H9 (cell line): ENCODE results near the gene CROCC2. TPM values are rescaled to one million over a fixed set of nuclear protein-coding genes. Genes with fewer than 3 reads are reported as not detected.

ENCODE experiments used
- DNase-seq: peaks from one replicate; pipeline ENCODE4 v3.0.0-alpha.2; 2017
- H2AFZ ChIP-seq: one replicate; pipeline ENCODE4 v1.6.1; 2013; ENCODE audit warnings: mild to moderate bottlenecking, low read length, control low read depth, moderate library complexity
- H2AK5ac ChIP-seq: 2 replicates; pipeline ENCODE4 v1.6.1; 2013; ENCODE audit warnings: low read length, control low read depth, mixed read lengths; ENCODE audit not compliant: insufficient read length
- H2BK120ac ChIP-seq: one replicate; pipeline ENCODE4 v1.6.1; 2013; ENCODE audit warnings: low read depth, mild to moderate bottlenecking, low read length, control low read depth, inconsistent platforms; ENCODE audit not compliant: poor library complexity, severe bottlenecking
- H2BK12ac ChIP-seq: 2 replicates; pipeline ENCODE4 v1.6.1; 2013; ENCODE audit warnings: low read length, control low read depth, mixed read lengths, low read depth; ENCODE audit not compliant: insufficient read length
- H2BK15ac ChIP-seq: 2 replicates; pipeline ENCODE4 v1.6.1; 2013; ENCODE audit warnings: low read depth, low read length, control low read depth
- H2BK20ac ChIP-seq: one replicate; pipeline ENCODE4 v1.6.1; 2013; ENCODE audit warnings: low read depth, mild to moderate bottlenecking, low read length, control low read depth, inconsistent platforms; ENCODE audit not compliant: poor library complexity, severe bottlenecking
- H2BK5ac ChIP-seq: 2 replicates; pipeline ENCODE4 v1.6.1; 2013; ENCODE audit warnings: low read length, control low read depth, mixed read lengths; ENCODE audit not compliant: insufficient read length
- H3K14ac ChIP-seq: 2 replicates; pipeline ENCODE4 v1.6.1; 2013; ENCODE audit warnings: low read length, control low read depth; ENCODE audit not compliant: insufficient read depth
- H3K18ac ChIP-seq: 2 replicates; pipeline ENCODE4 v1.6.1; 2013; ENCODE audit warnings: low read depth, mild to moderate bottlenecking, mixed read lengths, low read length, control low read depth; ENCODE audit not compliant: insufficient read length
- H3K23ac ChIP-seq: 2 replicates; pipeline ENCODE4 v1.6.1; 2013; ENCODE audit warnings: low read length, control low read depth, mixed read lengths, low read depth; ENCODE audit not compliant: insufficient read length
- H3K23me2 ChIP-seq: 2 replicates; pipeline ENCODE4 v1.6.1; 2013; ENCODE audit warnings: low read depth, mild to moderate bottlenecking, mixed read lengths, low read length, control low read depth; ENCODE audit not compliant: insufficient read length, poor library complexity, severe bottlenecking
- H3K27ac ChIP-seq: 2 replicates; pipeline ENCODE4 v1.5.1; 2013; ENCODE audit warnings: low read length, control low read depth, mixed read lengths, low read depth; ENCODE audit not compliant: insufficient read length
- H3K27me3 ChIP-seq: 2 replicates; pipeline ENCODE4 v1.6.1; 2013; ENCODE audit warnings: low read length, control low read depth, inconsistent platforms; ENCODE audit not compliant: insufficient read depth
- H3K4ac ChIP-seq: 2 replicates; pipeline ENCODE4 v1.6.1; 2013; ENCODE audit warnings: low read depth, mild to moderate bottlenecking, control low read depth, inconsistent platforms, low read length, moderate library complexity
- H3K4me1 ChIP-seq: 2 replicates; pipeline ENCODE4 v1.6.1; 2013; ENCODE audit warnings: low read length, control low read depth, inconsistent platforms; ENCODE audit not compliant: insufficient read depth
- H3K4me2 ChIP-seq: 2 replicates; pipeline ENCODE4 v1.6.1; 2013; ENCODE audit warnings: low read length, control low read depth, mixed read lengths; ENCODE audit not compliant: insufficient read length, insufficient read depth
- H3K56ac ChIP-seq: 2 replicates; pipeline ENCODE4 v1.6.1; 2013; ENCODE audit warnings: low read depth, mild to moderate bottlenecking, mixed read lengths, low read length, control low read depth; ENCODE audit not compliant: insufficient read length
- H3K79me1 ChIP-seq: 2 replicates; pipeline ENCODE4 v1.6.1; 2013; ENCODE audit warnings: low read depth, mild to moderate bottlenecking, moderate library complexity, low read length, control low read depth, inconsistent platforms; ENCODE audit not compliant: insufficient read depth, poor library complexity, severe bottlenecking
- H3K79me2 ChIP-seq: 2 replicates; pipeline ENCODE4 v1.6.1; 2013; ENCODE audit warnings: low read length, control low read depth, inconsistent platforms; ENCODE audit not compliant: insufficient read depth
- H3K9ac ChIP-seq: 2 replicates; pipeline ENCODE4 v1.6.1; 2013; ENCODE audit warnings: low read length, control low read depth, mixed read lengths; ENCODE audit not compliant: insufficient read length; ENCODE audit errors: extremely low read depth
- H3K9me3 ChIP-seq: one replicate; pipeline ENCODE4 v1.6.1; 2013; ENCODE audit warnings: low read depth, low read length, inconsistent platforms; ENCODE audit not compliant: control insufficient read depth
- H3T11ph ChIP-seq: one replicate; pipeline ENCODE4 v1.6.1; 2013; ENCODE audit warnings: mild to moderate bottlenecking, low read length, control low read depth, inconsistent platforms
- H4K20me1 ChIP-seq: one replicate; pipeline ENCODE4 v1.6.1; 2013; ENCODE audit not compliant: control insufficient read depth, insufficient read length, insufficient read depth
- H4K5ac ChIP-seq: 2 replicates; pipeline ENCODE4 v1.6.1; 2013; ENCODE audit warnings: low read depth, mild to moderate bottlenecking, mixed read lengths, low read length, control low read depth; ENCODE audit not compliant: insufficient read length
- H4K8ac ChIP-seq: replicated peaks from 2 replicates; pipeline ENCODE4 v1.6.1; 2013; ENCODE audit warnings: low read length, control low read depth, mixed read lengths, low read depth; ENCODE audit not compliant: insufficient read length
- H4K91ac ChIP-seq: 2 replicates; pipeline ENCODE4 v1.6.1; 2013; ENCODE audit warnings: low read depth, mild to moderate bottlenecking, moderate library complexity, mixed read lengths, low read length, control low read depth; ENCODE audit not compliant: insufficient read length
- H3K27ac Mint-ChIP-seq, 3 experiments: 2 replicates in 2 of 3; 3 replicates in 1 of 3; pipeline ENCODE4 v1.8.0; 2020 to 2021; ENCODE audit warnings: mixed read lengths in 3 of 3, mild to moderate bottlenecking in 1 of 3, moderate library complexity in 1 of 3
- H3K27me3 Mint-ChIP-seq: 2 replicates; pipeline ENCODE4 v1.8.0; 2021; ENCODE audit warnings: low read depth, mild to moderate bottlenecking, moderate library complexity, mixed read lengths
- H3K36me3 Mint-ChIP-seq, 3 experiments: 2 replicates in 2 of 3; 3 replicates in 1 of 3; pipeline ENCODE4 v1.8.0; 2020 to 2021; ENCODE audit warnings: low read depth in 3 of 3, mixed read lengths in 3 of 3; ENCODE audit not compliant: insufficient read depth in 1 of 3
- H3K4me1 Mint-ChIP-seq, 2 experiments: 2 replicates each; pipeline ENCODE4 v1.8.0; 2020; ENCODE audit warnings: mixed read lengths in 2 of 2
- H3K4me3 Mint-ChIP-seq, 2 experiments: 2 replicates in 1 of 2; 3 replicates in 1 of 2; pipeline ENCODE4 v1.8.0; 2020 to 2021; ENCODE audit warnings: mild to moderate bottlenecking in 2 of 2, mixed read lengths in 2 of 2, moderate library complexity in 1 of 2
- H3K9me3 Mint-ChIP-seq, 2 experiments: 2 replicates in 1 of 2; 3 replicates in 1 of 2; pipeline ENCODE4 v1.8.0; 2020; ENCODE audit warnings: mild to moderate bottlenecking in 2 of 2, mixed read lengths in 2 of 2, moderate library complexity in 1 of 2
- CTCF ChIP-seq: fragments of 200-600 bp; sonication (generic); conservative IDR thresholded peaks from 3 replicates; pipeline ENCODE4 v1.8.0; 2021; ENCODE audit warnings: antibody characterized with exemption, mild to moderate bottlenecking
- WGBS: extraction: QIAGEN DNeasy Blood & Tissue Kit; methylation state at CpG from one replicate; pipeline ENCODE4 v1.1.7; 2013; ENCODE audit warnings: missing lambda C conversion rate, low lambda C conversion rate, mixed read lengths; ENCODE audit not compliant: insufficient read length; ENCODE audit errors: extremely low coverage; 5-methylcytosine and 5-hydroxymethylcytosine counted together
- total RNA-seq: library from RNA; stranded (reverse); gene quantifications from 2 replicates; pipeline ENCODE4 v1.2.1, GENCODE V29; 2021

Gene CROCC2
- total RNA-seq, 1 experiment from 2014 or later = not detected

GRCh38 chr2:240991378-240992263, 85.5 kb downstream of the CROCC2 start:
- Histone ChIP-seq H2BK20ac (no peak overlapping the region), H3K4ac (no peak overlapping the region), H4K91ac (no peak overlapping the region), H4K20me1 (no peaks in the 10 kb centered on the region), H2BK120ac (no peak overlapping the region), H3K4me2 (no peak overlapping the region), H2AFZ (no peak overlapping the region), H2BK5ac (no peak overlapping the region), H3K79me1 (no peaks in the 10 kb centered on the region), H2BK12ac (no peak overlapping the region), H3K27me3 (no peaks in the 10 kb centered on the region), H4K8ac (no peak overlapping the region), H3T11ph (no peak overlapping the region), H3K23me2 (no peaks in the 10 kb centered on the region), H3K79me2 (no peaks in the 10 kb centered on the region), H3K14ac (no peak overlapping the region), H3K23ac (no peak overlapping the region), H3K56ac (no peak overlapping the region), H3K4me1 (no peaks in the 10 kb centered on the region), H2AK5ac (no peak overlapping the region), H3K18ac (no peak overlapping the region), H3K9ac (no peak overlapping the region), H4K5ac (no peak overlapping the region), H3K27ac (no peak overlapping the region), H3K9me3 (no peaks in the 10 kb centered on the region), H2BK15ac (no peak overlapping the region)
- Mint-ChIP-seq H3K9me3 (no peaks in the 10 kb centered on the region), H3K27me3 (no peaks in the 10 kb centered on the region), H3K4me3 (no peak overlapping the region), H3K4me1 (no peaks in the 10 kb centered on the region), H3K36me3 (no peaks in the 10 kb centered on the region), H3K27ac (no peak overlapping the region)
- DNase-seq = peak; percentile 42
- TF ChIP-seq CTCF = no peak
- no CpG with 5 or more reads among the region's 33 CpGs for WGBS
